Kasumi-1 (cell line): ENCODE data around the gene ACP4.

ENCODE experiments used
- DNase-seq, 2 experiments: peaks; one replicate each; lab custom pipeline; 2025; lab: John Stamatoyannopoulos, UW

The ACP4 gene

DNA sequence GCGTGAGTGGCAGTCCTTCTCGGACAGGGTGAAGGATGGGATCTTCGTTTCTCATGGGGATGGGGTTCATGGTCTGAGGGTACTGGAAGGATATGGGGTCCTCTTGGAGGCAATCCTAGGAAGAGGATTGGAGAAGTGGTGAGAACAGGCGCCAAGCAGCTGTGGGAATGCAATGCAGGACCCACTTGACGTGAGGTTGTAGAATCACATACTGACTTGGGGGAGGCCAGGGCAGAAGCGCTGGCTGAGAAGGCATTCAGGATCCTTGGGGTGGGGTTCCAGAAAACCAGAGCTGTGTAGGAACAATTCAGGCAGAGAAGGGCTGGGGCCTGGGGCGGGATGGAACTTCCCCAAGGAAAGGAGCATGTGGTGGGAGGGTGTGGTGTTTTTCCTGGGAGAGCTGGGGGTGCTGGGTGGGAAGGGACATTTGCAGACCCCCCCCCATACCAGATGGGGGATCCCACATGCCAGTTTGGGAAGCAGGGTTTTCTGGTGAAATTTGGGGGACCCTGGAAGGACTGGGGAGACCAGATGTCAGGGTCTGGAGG is 32.5 kb downstream of the ACP4 start:
- no peak for DNase-seq

DNA sequence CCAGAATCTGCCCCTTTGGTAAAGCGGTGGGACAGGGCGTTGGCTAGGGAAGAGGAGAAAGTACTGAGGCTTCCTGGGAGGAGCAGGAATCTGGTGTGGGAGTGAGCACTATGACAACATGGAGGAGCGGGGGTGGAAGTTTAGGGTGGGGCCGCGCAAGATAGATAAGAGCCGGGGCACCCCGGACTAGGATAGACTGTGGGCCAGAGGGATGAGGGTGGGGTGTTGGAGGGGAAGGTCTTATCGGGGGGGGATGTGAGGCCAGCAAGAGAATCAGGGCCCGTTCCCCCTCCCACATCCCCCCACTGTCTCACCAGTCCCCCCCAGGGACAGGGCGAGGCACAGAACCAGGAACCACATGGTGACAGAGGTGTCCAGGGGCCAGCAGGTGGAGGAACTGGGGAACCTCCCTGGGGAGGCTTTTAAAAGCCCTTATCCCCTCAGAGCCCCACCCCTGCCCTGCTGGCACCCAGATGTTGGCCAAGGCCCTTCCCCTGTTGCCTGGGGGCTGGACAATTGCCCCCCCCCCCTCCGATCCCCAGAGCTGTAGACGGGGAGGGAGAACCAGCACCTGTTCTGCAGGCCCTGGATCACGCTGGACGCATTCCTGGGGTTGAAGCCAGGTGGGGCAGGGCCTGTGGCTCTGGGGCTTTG is 33.3 kb downstream of the ACP4 start, which contains the start of gene KLK1:
Gene KLK1, minus strand, starts transcription at position 399 of the 654 bp plus-strand sequence. Its CDS starts 39 bp downstream, at position 360.
- DNase-seq = no peak

DNA sequence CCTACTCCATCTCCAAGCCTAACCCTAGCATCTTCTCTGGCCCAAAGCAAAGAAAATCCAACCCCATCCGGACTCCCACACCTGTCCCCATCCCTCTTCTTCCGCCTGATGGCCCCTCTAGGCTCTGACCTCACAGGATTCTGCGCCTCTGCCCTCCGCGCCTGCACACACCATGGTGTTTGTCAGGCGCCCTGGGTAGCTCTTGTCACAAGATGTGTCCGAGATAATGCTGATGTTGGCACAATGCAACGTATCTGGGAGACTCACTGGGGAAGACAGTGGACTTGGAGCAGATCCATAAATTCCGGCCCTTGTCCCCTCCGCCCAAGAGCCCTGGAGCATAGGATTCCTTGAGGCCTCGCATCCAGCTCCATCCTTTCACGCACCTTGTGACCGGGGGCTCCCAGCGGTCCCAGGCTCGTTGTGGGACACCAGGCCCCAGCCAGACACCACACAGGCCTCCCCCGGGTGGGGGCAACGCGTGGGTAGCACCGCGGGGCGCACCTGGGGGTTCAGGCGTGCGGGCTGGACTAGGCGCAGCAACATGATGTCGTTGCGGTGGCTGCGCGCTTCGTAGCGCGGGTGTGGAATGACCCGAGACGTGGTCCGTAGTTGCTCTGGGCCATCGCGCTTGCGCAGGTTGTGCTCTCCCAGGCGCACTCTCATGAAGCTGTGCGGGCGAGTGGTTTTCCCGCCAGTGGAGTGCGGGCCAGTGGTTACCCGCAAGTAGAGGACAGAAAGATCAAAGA is 36.5 kb downstream of the ACP4 start:
- DNase-seq = no peak

DNA sequence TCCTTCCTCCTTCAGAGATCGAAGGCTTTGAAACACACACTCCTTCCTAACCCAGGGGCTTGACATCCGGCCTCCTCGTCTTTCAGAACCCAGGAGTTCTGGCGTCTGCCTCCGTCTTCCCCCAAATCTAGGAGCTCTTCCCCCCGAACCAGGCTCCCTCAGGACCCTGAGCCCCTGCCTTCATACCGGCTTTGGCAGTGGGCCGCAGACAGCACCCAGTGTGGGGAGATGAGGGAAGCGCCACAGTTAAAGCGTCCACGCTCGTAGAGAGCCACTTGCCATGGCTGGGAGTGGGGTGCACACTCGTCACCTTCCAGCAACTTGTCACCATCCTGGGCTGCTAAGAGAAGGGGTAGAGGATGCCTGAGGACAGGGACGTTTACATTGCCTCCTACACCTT is 37.3 kb downstream of the ACP4 start:
- no peak for DNase-seq

DNA sequence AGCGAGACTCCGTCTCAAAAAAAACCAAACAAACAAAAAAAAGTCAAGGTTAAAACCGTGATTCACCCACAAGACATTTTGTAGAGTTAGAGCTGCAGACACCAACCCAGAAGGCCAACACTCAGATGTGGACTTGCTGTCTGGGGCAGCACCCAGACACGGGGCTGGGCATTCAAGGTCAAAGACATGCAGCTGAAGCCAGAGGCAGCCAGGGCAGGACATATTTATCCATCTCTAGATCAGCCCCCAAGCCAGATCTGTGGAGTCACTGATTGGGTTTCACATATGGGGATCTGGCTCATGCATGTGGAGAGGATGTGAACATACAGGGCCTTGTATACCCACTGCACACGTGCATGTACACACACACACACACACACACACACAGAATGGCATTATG is 39.6 kb downstream of the ACP4 start:
- DNase-seq = no peak

DNA sequence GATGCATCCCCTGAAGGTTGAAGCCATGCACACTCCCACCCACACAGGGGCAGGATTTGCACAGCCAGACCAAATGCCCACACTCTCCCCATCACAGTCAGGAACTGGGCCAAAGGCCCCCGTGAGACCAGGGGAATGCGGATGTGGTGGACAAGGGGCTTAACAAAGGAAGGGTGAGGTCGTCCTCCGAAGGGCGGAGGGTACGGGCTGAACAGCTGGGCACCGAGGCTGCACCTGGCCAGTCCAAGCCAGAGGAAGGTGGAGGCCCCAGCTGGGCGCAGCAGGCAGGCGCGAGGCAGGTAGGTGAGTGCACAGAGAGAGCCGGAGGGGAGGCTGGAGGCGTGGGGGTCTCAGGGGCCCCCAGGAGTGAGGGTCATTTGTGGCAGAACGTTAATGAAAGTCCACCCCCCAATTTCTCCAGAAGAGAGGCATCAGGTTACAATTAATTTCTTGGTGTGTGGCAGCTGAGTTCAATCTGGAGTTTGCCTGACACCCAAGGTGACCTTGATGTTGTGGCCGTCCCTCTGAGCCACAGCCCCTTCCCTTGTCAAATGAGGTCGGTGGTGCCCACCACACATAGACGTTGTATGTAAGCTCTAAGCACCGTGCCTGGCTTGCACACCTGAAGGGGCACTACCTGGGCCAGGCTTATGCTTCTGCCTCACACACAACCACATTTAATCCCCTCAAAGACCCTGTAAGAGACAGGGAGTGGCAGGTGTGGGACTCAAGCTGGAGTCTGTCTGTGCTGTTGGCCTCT is 40.2 kb downstream of the ACP4 start:
- no peak for DNase-seq

DNA sequence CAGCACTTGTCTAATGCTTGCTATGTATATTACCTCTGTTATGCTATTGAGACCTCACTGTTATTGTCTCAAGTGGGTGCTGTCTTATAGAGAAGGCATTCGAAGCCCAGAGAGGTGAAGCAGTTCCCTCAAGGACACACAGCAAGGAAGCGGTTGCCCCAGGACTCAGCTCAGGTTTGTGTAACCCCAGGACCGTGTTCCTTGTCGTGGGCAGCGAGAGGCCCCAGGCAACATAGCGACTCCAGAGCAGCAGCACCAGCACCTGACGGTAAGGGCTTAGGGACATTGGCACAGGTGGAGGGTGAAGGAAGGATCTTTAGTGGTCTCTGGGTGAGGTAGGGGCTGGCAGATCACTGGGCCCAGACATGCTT is 40.8 kb downstream of the ACP4 start:
- no peak for DNase-seq

DNA sequence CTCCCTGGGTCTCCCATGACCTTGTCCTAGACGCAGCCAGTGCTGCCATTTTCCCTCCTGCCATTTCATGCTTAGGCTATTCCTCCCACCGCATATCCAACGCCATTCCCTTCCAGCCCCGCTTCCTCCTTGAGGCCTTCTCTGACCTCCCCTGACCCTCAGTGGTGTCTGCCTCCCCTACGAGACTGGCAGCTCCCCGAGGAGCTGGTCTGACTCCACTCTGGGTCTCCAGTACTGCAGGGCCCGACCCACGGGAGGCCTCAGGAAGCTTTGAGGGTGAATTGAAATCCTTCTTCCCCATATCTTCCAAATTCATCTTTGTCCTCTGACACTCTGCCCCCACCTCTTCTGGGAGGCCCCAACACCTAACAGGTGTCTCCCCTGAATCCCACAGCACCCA is 42.5 kb downstream of the ACP4 start:
- DNase-seq = no peak

DNA sequence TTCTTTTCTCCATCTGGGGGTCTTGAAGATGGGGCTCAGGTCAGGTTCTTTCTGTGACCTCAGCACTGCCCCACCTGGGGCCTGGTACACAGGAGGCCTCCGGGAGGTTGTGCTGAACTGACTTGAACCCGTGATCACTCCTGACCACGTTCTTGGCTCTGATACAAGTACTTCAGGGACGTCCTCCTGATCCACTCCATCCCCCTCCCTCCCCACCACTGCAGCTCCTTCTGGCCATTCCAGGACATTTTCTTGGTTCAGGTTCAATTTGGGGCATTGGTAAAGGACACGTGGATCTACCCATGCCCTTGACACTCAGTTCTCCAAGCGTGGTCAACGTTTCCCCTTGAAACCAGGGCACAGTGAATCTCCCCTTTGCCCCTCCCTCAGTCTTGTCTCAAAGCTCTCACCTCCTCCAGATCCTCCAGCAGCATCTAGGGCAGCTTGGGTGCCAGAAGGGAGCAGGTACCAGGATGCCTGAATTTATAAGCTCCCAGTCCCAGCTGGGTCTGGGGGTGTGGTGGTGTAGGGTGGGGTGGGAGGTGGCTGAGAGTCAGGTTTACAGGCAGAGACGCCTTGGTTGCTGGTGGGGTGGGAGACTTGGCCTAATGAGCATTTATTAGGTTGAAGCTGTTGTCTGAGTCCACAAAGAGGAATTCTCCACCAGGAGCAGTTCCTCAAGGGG is 43.0 kb downstream of the ACP4 start, which contains the start of gene KLK15:
Gene KLK15, minus strand, starts transcription at position 458 of the 685 bp plus-strand sequence. CDS start 2,082 bp downstream, outside the sequence.
- DNase-seq = no peak

DNA sequence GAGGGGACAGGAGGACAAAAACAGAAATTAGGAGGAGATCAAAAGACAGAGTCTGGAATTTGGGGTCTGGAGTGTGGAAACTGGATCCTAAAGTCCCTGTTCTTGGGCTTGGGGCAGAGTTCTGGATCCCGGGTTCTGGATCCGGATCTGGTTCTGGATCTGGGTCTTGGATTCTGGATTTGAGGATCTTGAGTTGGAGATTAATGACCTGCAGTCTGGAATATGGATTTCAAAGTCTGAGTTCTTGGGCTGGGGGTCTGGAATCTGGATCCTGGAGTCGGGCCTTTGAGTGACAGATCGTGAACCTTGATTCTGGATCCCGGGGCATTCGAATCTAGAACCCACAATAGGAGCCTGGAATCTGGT is 43.6 kb downstream of the ACP4 start:
- DNase-seq = no peak

DNA sequence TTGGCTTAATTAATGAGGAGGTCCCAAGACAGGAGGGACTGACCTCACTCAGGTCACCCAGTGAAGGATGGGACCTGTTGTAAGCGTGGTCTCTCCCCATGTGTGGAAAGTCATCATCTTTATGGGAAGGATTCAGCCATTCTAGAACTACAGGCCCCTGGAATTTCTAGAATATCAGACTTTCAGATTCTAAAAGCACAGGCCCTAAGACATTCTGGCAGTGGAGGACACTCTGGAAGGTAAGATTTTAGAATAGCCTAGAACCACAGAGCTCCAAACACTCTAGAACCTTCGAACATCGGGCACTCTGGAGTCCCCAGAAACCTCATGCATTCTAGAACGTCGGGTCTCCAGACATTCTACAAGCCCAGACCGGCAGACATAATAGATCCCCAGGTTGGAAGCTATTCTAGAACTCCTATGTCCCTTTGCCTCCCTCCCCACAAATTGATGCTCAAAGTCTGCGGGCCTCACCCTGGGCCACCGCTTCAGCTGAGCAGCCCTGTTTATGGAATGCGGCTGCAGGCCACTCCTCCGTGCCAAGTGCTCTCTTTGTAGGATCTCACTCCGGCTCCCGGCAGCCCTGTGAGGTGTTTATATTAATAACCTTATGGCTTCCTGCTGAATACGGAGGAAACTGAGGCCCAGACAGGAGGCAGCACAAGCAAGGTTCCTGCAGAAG is 45.0 kb downstream of the ACP4 start:
- DNase-seq = no peak

DNA sequence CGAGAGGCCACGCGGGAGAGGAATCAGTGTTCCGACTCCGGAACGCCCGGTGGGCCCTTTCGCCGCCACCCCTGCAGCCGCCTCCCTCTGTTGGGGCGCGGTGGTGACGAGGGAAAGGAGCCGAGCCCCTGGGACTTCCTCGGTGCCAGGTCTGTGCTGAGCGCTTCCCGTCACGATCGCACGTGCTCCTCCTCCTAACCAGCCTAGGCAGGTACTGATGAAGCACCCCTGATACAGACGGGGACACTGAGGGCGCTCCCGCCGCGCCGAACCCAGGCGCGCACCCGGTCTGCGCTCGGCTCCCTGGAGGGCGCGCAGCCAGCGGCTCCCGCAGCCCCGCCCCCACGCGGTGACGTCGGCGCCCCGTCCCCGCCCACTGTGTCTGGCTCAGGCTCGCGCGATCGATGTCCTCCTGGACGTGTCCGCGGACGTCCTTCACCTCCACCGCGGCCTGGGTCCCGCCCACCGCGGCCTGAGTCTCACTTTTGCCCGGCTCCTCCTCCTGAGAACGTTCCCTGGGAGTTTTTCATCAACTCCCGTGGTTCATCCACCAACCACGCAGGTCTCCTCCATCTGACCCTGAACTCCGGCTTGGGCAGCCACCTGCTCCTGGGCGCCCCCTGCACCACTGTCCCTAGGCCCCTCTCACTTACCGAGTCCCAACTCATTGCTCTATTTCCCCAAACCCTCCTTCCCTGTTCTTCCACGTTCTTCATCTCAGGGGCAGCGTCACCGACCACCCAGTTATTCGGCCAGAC is 45.7 kb downstream of the ACP4 start:
- no peak for DNase-seq

DNA sequence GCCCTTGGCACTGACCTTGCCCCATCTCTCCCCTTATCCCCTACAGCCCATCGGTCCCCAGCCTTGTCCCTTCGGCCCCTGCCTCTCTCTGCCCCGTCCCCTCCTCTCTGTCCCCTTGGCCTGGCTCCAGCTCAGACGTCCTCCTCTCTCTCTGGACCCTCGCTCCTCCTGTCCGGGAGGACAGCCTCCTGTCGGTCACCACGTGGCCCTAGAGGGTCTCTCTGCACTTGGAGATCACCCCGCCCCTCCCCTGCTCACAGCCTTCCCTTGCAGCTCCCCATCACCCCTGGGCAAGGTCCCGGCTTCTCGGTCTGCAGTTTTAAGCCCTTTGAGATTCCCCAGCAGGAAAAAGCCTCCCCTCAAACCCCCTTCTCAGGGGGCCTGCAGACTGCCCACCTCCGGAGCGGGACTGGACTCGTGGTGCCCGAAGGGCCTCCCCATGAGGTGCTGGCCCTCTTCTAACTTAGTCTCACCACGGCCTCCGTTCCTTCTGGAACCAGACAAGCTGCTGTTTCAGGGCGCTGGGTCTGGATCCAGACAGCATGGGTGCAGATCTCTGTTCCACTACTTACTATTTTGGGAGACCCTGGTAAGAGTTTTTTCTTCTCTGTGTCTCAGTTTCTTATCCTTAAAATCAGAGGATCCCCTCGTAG is 46.5 kb downstream of the ACP4 start:
- no peak for DNase-seq

DNA sequence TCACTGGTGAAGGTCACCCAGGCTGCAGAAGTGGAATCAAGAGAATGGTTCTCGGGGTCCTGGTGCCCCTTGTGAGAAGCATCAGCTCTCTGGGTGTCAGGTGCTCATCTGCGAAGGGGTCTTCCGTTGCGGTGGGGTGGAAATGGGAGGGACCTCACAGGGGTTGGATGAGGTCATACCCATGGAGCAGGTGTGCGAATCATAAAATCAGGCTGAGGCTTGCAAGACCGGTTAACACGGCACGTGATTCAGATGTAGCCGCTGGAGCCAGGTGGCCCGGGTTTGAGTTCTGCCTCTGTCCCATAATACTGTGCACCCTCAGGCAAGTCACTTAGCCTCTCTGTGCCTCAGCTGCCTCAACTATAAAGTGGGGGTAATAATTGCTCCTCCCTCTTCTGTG is 47.1 kb downstream of the ACP4 start:
- DNase-seq = no peak

DNA sequence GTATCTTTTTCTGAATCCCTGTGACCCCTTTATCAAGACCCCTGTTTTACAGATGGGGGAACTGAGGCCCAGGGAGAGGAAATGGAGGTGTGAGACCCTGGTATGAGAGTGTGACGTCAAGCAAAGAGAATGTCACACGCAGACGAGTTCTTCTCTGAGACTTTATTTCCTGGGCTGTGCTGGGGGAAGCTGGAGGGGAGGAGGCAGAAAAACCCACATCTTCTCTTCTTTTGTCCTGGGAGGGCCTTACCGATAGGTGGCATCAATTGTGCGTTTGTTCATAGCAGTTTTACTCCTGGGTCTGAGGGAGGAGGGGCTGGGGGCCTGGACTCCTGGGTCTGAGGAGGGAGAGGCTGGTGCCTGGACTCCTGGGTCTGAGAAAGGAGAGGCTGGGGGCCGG is 48.0 kb downstream of the ACP4 start:
- DNase-seq = no peak

DNA sequence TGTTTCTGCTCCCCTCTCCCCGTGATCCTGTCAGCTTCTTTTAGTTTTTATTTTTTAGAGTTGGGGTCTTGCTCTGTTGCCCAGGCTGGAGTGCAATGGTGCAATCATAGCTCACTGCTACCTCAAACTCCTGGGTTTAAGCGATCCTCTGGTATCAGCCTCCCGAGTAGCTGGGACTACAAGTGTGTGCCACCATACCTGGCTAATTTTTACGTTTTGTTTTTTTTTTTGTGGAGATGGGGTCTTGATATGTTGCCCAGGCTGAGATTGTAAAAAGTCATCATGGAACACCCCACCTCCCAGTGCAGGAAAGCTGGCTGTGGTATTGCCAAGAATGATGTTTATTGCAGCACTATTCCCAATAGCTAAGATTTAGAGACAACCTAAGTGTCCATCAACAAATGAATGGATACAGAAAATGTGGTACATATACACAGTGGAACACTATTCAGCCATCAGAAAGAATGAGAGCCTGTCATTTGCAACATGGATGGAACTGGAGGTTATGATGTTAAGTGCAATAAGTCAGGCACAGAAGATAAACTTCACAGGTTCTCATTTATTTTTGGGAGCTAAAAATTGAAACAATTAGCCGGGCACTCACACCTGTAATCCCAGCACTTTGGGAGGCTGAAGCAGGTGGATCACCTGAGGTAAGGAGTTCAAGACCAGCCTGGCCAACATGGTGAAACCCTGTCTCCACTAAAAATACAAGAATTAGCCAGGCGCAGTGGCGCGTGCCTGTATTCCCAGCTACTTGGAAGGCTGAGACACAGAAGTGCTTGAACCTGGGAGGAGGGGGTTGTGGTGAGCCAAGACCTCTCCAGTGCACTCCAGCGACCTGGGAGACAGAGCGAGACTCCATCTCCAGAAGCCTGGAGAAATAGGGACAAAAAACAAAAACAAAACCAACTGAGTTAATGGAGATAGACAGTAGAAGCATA is 49.8 kb downstream of the ACP4 start:
- no peak for DNase-seq

DNA sequence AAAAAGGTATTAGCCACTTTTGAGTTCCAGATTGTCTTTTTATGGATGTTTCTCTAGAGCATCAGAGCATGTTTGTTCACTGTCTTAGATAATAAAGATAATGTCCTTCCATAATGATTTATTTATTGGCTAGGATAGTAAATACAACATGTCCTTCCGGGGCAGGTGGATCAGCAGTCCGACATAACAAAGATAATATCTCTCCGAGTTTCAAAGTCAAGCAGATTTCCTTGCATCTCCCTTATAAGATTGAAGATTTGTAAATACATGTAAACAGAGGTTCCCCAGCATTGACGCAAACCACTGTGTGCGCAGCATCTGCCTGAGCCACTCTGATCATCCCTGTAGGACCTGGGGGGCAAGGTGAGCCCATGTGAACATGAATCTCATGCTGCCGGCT is 51.9 kb downstream of the ACP4 start:
- no peak for DNase-seq

DNA sequence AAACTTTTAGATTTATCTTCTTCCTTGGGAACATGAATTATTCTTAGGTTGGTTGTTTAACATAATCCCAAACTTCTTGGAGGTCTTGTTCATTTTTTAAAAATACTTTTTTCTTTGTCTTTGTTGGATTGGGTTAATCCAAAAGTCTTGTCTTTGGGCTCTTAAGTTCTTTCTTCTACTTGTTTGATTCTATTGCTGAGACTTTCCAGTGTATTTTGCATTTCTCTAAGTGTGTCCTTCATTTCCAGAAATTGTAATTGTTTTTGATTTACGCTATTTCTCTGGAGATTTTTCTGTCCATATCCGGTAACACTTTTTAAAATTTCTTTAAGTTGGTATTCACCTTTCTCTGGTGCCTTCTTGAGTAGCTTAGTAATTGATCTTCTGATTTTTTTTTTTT is 53.0 kb downstream of the ACP4 start:
- no peak for DNase-seq

DNA sequence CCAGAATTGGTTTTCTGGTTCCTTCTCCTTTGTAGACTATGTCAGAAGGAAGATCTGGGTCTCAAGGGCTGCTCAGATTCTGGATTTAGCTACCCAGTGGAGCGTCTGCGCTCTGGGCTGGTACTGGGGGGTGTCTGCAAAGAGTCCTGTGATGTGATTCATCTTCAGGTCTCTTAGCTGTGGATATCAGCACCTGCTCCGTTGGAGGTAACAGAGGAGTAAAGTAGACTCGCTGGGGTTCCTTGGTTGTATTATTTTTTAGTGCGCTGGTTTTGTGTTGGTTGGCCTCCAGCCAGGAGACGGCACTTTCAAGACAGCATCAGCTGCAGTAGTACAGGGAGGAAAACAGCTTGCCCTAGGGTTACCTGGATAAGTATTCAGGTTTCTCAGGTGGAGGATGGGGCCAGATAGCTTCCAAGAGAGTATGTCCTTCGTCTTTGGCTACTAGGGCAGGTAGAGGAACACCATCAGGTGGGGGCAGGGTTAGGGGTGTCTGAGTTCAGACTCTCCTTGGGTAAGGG is 53.5 kb downstream of the ACP4 start:
- no peak for DNase-seq
